ENCODE measurements around the gene RAB11FIP4.

RAB11FIP4 gene

DNA sequence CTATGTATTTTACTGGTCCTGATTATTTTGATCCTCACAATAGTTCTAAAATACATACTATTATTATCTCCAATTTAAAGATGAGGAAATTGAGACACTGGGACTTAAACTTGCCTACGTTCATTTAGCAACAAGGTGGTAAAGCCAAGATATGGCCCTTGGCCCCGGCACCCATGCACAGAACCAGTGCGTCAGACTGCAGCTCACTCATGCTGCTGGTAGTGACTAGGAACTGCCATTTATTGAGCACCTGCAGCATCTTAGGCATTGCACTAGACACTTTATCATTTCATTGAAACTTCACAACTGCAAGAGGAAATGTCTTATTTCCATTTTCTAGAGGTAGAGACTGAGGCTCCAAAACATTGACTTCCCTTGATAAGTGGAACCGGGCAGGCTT lies 93.3 kb downstream of the RAB11FIP4 start:
- DNase-seq (ENCODE audit: low read depth), result no peak
- TF ChIP-seq MYC (IDR thresholded peaks at IDR 0.05; ENCODE audit: low read depth, low read length) (no peak), POLR2A (IDR thresholded peaks at IDR 0.05; ENCODE audit: extremely low read depth, insufficient read length) (no peak), CTCF (IDR thresholded peaks at IDR 0.05; ENCODE audit: low read depth, low read length) (no peak)
- TF ChIP-seq, protein P1, sequence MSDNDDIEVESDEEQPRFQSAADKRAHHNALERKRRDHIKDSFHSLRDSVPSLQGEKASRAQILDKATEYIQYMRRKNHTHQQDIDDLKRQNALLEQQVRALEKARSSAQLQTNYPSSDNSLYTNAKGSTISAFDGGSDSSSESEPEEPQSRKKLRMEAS (IDR thresholded peaks at IDR 0.05; ENCODE audit: low read depth, low read length), result no peak
- H3K4me3 ChIP-seq (ENCODE audit: low read depth, low read length), result no peak overlapping the region

GRCh38 chr17:31486351-31487062 lies 95.0 kb downstream of the RAB11FIP4 start:
- DNase-seq (ENCODE audit: low read depth), result no peak
- H3K4me3 ChIP-seq (ENCODE audit: low read depth, low read length), result no peak overlapping the region
- TF ChIP-seq CTCF (IDR thresholded peaks at IDR 0.05; ENCODE audit: low read depth, low read length) (no peak), MYC (IDR thresholded peaks at IDR 0.05; ENCODE audit: low read depth, low read length) (no peak)
- TF ChIP-seq, protein P1 (IDR thresholded peaks at IDR 0.05; ENCODE audit: low read depth, low read length), result no peak

GRCh38 chr17:31487063-31487647 lies 95.7 kb downstream of the RAB11FIP4 start:
- peak overlapping the region; percentile 30 for H3K4me3 ChIP-seq (ENCODE audit: low read depth, low read length)
- TF ChIP-seq, protein P1 (IDR thresholded peaks at IDR 0.05; ENCODE audit: low read depth, low read length), result no peak
- TF ChIP-seq CTCF (IDR thresholded peaks at IDR 0.05; ENCODE audit: low read depth, low read length) (no peak), MYC (IDR thresholded peaks at IDR 0.05; ENCODE audit: low read depth, low read length) (no peak), POLR2A (IDR thresholded peaks at IDR 0.05; ENCODE audit: extremely low read depth, insufficient read length) (no peak)
- DNase-seq (ENCODE audit: low read depth), result no peak

- TF ChIP-seq POLR2A (IDR thresholded peaks at IDR 0.05; ENCODE audit: extremely low read depth, insufficient read length) (no peak), CTCF (IDR thresholded peaks at IDR 0.05; ENCODE audit: low read depth, low read length) (no peak), MYC (IDR thresholded peaks at IDR 0.05; ENCODE audit: low read depth, low read length) (no peak)
- TF ChIP-seq, protein P1 (IDR thresholded peaks at IDR 0.05; ENCODE audit: low read depth, low read length), result no peak
- DNase-seq (ENCODE audit: low read depth), result peak; percentile 75
Measured at GRCh38 chr17:31487648-31488263, 96.3 kb downstream of the RAB11FIP4 start.

DNA sequence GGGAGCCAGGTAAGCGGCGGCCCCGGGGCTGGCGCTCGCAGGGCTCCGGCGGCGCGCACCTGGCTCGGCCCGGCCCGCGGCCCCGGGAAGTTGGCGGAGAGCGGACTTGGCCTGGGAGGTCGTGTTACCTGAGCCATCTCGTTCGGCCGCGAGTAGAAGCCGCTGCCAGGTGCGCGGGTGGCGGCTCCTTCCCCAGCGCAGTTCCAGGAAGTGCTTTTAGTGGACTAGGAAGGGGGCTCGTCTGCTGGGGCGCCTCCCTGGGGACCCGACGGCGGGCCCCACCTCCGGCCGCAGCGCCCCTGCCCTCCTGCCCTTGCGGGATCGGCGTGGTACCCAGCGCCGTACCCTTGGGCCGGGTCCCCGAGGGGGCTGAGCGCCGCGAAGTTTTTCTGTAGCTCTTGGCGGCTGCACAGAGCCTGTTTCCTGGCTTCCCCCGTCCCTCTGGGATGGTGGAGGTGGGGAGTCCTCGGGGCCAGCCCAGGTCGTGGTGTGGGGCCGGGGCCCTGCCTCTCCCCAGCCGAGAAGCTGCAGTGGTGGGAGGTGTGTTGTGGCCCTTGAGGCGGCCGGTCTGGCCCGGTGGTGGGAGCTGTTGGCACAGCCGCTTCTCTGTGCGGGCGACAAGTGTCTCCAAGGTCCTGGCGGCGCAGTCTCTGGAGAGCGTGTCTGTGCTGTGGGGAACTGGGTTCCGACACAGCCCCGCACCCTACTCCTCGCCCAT lies 96.9 kb downstream of the RAB11FIP4 start:
- TF ChIP-seq POLR2A (IDR thresholded peaks at IDR 0.05; ENCODE audit: extremely low read depth, insufficient read length), result no peak
- H3K4me3 ChIP-seq (ENCODE audit: low read depth, low read length), result no peak overlapping the region
- DNase-seq (ENCODE audit: low read depth), result peak; percentile 18

More at GRCh38 chr17:31487648-31488263, 96.3 kb downstream of the RAB11FIP4 start:
- H3K4me3 ChIP-seq (ENCODE audit: low read depth, low read length), result peak overlapping the region; percentile 30

GRCh38 chr17:31488982-31489294 lies 97.5 kb downstream of the RAB11FIP4 start:
- DNase-seq (ENCODE audit: low read depth), result no peak
- no peak overlapping the region for H3K4me3 ChIP-seq (ENCODE audit: low read depth, low read length)
- TF ChIP-seq CTCF (IDR thresholded peaks at IDR 0.05; ENCODE audit: low read depth, low read length) (no peak), MYC (IDR thresholded peaks at IDR 0.05; ENCODE audit: low read depth, low read length) (no peak), POLR2A (IDR thresholded peaks at IDR 0.05; ENCODE audit: extremely low read depth, insufficient read length) (no peak)
- TF ChIP-seq, protein P1 (IDR thresholded peaks at IDR 0.05; ENCODE audit: low read depth, low read length), result no peak

All from NB4 (cell line).